H4 (cell line): ENCODE measurements around the gene RBM33. TPM values are rescaled to one million over a fixed set of nuclear protein-coding genes. Genes with fewer than 3 reads are reported as not detected.

Source experiments
- DNase-seq: peaks from one replicate; pipeline ENCODE4 v3.0.0-alpha.2; 2015; ENCODE audit warnings: low spot score
- total RNA-seq: library from RNA; depleted of rRNA; stranded (reverse); fragments of >200 nt; shearing (Covaris generic); gene quantifications from 2 replicates; pipeline ENCODE4 v1.2.3, GENCODE V29; 2014

Gene RBM33
- total RNA-seq, 1 experiment from 2014 or later, result 10.6 TPM

DNA sequence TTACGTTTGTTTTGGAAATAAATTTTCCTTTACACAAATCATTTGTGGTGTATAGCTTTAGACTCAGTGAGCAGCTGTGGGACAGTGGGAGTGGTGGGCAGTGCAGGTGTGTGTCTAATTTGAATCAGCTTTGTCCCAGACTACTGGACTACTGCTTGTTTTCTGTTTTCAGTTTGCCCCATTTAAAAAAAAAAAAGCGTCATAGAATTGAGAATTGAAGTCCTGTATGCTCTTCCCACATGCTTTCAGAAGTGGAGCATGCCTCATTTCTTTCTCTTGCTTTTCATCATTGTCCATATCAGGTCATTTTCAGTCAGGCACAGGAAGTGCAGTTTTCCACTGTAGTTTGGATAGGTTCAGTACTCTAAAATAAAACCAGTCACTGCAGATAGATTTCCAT, 101.7 kb downstream of the RBM33 start:
- no peak for DNase-seq

GRCh38 chr7:155747209-155747608, 102.7 kb downstream of the RBM33 start:
- DNase-seq, result no peak

GRCh38 chr7:155749578-155749977, 105.1 kb downstream of the RBM33 start:
- DNase-seq, result no peak

DNA sequence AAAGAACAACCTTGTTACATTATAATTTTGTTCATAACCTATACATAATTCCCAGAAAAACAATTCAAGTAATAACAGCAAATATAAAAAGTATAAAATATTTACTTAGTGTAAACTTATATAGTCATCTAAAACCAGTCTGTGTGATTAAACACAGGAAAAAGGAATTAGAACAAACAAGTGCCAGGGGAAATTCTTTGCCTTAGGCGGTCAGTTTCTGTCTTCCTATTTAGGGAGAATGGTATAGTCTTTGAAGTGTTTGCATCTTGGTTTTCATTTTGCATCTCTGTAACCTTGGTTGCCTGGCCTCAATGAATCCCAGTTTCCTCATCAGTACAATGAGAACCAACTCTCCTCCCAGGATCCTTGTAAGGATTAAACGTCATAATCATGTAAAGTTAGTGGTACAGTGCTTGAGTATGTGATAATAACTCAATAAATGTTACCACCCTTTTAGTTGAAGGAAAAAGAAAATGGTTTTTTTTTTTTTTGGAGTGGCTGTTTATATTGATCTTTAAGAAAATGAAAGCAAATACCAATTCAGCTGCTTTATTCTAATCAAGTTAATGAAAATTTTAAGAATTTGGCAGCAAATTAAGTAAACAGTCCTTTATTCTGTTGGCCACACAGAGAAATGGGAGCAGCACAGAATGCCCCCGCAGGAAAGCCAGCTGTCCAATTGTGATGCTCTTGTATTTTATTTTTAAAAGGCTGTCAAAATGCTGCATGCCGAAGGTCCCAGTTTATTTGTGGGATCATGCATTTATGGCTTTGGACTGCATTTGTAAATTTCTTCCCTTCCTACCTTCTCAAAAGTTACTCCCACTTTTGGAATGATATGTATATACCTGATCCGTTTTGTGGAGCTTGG, 106.0 kb downstream of the RBM33 start:
- DNase-seq, result no peak

DNA sequence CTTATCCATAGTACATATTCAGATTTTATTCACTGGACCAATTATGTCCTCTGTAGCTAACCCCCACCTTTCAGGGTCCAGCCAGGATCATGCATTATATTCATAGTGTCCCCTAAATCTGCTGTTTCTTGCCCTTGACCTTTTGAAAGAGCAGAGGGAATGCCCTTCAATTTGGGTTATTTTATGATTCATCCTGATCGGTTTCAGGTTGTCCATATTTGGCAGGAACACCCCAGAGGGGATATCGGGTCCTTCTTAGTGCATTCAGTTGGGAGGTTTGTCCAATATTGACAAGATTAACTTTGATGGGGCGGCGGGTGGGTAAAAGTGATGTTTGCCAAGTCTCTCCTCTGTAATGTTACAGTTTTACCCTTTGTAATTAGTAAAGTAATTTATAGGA, 106.9 kb downstream of the RBM33 start:
- no peak for DNase-seq

DNA sequence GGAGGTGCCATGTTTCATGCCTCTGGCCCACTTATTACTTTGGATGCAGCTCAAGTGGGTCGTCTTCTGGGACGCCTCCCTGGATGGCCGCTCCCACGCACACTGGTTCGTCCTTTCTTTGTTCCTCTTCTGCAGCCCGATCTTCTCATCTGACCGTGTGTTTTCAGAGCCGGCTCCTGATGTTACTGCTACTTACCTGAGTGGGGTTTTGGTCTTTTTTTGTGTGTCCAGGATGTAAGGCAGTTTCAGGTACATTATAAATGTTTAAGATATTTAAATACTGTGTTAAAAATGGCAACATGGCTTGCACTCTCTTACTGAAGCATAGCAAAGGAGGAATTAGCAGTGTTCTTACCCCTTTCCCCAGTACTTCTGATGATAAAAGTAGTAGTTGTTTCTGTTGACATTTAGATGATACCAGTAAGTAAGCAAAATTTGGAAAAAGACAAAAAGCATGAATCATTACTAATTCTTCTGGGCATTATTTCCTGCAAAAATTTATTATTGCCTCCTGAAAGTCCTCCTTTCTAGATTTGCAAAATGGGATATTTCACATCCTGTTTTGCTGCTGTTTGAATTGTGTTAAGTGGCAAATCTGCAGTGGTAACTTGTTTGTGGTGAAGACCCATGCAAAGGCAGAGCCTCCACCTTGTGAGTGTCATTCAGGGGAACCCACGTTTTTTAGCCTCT, 108.4 kb downstream of the RBM33 start:
- no peak for DNase-seq

- DNase-seq, result no peak
Observed at GRCh38 chr7:155753446-155753965, 109.0 kb downstream of the RBM33 start.

GRCh38 chr7:155754165-155754564, 109.7 kb downstream of the RBM33 start:
- no peak for DNase-seq

DNA sequence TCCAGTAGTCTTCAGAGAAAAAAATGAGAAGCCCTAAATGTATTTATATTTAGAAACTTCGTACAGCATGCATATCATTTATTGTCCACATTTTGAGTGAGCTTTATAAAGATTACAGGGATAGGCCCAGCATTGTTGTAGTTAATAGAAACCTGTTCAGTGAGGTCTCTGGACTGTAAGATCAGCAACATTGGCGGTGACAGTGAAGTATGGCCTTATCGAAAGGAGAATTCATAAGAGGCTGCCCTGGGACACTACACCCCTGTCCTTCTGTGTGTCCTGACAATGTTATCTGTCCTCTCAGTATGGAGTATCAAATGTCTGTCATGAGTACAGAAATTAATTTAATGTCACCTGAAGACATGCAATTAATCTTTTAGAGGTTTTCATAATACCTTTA, 110.6 kb downstream of the RBM33 start:
- no peak for DNase-seq

DNA sequence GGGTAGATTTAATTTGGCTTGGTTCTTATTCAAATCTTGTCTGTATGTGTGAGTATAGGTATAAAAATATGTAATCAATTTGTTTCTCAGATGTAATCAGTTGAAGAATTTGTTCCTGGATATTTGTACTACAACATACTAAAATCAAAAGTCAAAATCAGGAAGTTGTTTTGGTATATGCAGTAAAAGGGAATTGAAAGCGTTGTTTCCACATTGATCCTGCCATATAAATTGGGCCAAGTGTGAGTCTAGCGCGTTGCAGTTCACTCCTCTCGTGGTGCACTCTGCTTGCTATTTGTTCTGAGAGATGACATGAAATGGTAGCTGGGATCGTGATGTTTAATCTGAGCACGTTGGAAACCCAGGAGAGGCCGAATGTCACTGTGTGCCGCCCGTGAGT, 111.9 kb downstream of the RBM33 start:
- no peak for DNase-seq

DNA sequence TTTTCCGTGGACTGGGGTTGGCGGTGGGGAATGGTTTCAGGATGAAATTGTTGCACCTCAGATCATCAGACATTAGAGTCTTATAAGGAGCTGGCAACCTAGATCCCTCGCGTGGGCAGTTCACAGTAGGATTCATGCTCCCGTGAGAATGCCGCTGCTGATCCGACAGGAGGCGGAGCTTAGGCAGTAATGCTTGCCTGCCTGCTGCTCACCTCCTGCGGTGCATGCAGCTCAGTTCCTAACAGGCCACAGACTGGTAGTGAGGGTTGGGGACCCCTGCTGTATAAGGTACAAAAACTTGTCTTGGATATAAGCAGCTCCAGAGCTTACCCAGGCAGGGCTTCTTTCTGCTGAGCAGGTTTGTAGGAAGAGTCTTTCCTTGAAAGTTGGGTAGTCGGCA, 113.9 kb downstream of the RBM33 start:
- no peak for DNase-seq

DNA sequence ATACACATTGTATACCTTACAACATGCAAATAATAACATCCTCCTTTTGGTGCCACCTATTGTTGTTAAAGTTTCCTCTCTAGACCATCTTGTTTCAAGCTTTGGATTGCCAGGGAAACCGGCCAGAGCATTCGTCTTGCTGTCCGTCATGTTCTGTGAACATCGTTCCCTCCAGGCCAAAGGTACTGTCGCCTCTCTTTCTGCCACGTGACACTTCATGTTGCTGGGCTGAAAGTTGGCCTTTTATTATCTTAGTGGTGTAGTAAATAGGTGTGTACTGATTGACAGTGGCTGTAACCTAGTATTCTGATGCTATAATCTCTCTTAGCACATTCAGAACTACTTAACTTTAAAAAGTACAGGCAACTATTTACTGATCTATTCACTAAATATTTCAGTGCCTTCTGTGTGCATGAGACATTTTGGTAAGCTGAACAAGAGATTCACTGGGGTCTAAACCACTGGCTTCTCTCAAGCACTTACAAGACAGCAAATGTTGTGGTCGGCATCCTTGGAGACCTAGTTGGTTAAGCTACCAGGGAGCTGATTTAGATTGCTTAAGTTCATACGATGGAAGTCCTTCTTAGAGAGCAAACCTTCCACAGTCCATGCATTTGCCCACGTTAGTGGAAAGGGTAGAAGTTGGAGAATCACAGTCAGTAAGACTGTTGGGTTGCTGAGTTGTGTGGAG, 115.4 kb downstream of the RBM33 start:
- DNase-seq, result no peak

DNA sequence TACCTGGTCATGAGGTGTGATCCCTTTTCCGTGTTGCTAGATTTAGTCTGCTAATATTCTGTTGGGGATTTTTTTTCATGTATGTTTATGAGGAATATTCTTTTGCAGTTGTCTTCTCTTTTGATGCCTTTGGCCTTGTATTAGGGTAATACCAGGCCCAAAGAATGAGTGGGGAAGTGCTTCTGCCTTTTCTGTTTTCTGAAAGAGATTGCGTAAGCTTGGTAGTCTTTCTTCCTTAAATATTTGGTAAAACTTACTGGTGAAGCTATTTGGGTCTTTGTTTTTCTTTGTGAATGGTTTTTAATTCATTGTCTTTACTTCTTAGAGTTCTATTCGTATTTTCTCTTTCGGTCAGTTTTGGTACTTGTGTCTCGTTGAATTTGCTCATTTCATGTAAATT, 116.7 kb downstream of the RBM33 start:
- no peak for DNase-seq

- no peak for DNase-seq
Observed at GRCh38 chr7:155762036-155762435, 117.6 kb downstream of the RBM33 start.

DNA sequence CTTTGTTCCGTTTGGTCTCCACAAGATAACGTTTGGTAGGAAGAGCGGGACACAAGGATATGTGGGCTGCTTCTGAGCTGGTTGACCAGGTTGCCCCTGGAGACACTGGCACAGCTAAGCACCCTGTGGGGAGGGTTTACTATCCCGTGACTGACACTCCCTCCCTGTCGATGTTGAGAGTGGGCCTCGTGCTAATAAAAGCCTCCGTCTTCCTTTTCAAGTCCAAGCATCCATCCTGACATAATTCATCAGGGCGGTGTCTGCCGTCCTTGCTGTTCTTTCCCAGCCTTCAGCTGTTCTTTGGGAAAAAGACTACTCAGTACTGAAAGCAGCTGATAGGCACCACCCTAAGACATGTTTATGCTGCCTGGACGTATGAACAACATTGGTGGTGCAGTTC, 118.2 kb downstream of the RBM33 start:
- DNase-seq, result no peak

DNA sequence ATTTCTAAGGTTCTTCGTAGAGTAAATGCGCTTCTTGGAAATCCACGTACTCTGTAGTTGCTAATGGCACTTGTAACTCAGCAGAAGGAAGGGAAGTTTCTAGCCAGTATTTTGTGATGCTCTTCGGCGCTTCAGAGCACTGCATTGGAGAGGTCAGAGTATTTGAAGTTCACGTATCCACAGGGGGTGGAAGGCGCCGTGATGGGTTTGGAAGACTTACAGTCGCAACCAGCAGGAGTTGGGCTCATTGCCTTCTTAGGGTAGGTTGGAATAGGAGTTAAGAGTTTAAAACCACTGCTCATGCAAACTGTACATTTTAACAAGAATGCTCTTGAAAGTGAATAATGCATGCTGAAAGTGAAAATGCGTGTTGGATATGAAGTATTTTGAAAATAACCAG, 118.7 kb downstream of the RBM33 start:
- DNase-seq, result no peak

- DNase-seq, result no peak
Observed at GRCh38 chr7:155763691-155764437, 119.4 kb downstream of the RBM33 start.

DNA sequence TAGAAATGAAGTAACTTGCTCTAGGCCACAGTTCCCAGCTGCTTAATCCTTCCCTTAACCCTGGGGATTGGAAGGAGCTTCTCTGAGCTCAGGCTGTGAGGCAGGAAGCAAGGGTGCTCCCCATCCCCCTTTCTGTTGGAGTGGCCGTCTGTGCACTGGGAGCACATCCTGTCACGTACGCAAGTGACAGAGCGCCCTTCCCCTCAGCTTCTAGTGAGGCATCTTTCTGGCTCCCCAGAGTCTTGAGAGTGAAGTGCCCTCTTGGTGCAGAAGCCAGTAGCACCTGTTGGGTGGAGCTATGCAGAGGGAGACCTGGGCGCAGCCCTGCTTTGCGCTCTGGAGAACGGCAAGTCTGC, 120.0 kb downstream of the RBM33 start:
- no peak for DNase-seq

DNA sequence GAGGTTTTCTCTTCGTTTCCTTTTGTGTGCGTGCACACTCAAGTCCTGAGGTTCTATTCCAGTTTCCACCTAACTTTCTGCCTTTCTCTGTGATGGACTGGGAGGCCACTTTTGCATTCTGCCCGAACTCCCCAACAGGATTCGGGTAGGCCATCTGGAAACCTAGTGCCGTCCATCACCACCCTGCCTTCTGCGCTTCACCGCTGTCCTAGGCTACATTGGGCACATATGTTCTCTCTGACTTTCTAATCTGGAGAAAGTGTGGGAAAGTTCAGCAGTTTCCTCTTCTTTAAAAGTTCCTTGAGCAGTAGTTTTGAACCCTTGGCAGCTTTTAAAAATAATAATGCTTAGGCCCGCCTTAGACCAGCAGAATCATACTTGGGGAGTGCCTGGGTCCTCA, 121.0 kb downstream of the RBM33 start:
- DNase-seq, result no peak

DNA sequence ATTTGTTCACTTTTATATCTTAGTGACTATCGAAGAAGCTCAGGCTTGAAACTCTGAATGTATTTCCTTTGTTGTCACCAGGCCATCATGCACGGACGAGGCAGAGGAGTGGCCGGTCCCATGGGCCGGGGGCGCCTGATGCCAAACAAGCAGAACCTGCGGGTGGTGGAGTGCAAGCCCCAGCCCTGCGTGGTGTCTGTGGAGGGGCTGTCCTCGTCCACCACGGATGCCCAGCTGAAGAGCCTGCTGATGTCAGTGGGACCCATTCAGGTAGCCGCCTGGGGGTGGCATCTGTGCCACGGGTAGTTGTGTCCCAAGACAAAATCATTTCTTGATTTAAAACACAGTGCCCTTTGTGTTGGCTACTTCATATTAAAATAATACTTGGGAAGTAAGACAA, 121.9 kb downstream of the RBM33 start:
- DNase-seq, result no peak

GRCh38 chr7:155766966-155767916, 122.8 kb downstream of the RBM33 start:
- no peak for DNase-seq
